ENCODE measurements around the gene HOXD1. TPM values are rescaled to one million over a fixed set of nuclear protein-coding genes. Genes with fewer than 3 reads are reported as not detected.

HOXD1 gene
- total RNA-seq, 2 donors from 2014 or later, result 4.0 to 8.3 TPM

GRCh38 chr2:176237456-176237855 is 49.0 kb downstream of the HOXD1 start:
- intact Hi-C loops (cut with DNase I), result no loop called here
- Histone ChIP-seq H3K9me3 (no peaks in the 10 kb centered on the region), H3K27ac (no peak overlapping the region), H3K4me1 (no peaks in the 10 kb centered on the region), H3K27me3 (no peaks in the 10 kb centered on the region), H3K4me3 (no peak overlapping the region), H3K36me3 (no peaks in the 10 kb centered on the region), H3K9ac (ENCODE audit: low read depth in 2 of 2, low read length in 2 of 2) (no peak overlapping the region)
- no peak for DNase-seq
- no peak for TF ChIP-seq CTCF (IDR thresholded peaks at IDR 0.05)

GRCh38 chr2:176239031-176239430 is 50.6 kb downstream of the HOXD1 start:
- H3K9me3 ChIP-seq, result no peaks in the 10 kb centered on the region
- no peak for DNase-seq

DNA sequence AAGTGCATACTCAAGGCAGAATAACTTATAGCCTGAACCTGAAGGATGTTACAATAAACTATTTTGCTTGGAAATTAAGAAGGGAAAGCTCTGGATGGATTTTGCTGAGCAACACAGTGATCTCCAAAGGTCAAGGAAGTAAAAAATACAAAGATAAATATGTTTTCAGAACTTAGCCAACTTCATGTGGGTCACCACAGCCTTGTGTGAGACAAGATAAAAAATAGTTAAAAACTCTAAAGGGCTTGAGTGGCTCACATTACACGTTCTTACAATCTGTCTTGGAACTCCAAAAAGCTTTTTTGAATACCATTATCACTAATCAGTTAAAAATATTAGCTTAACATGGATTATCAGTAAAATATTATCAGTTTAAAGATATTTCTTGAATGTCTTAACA is 51.8 kb downstream of the HOXD1 start:
- Histone ChIP-seq H3K4me3 (no peak overlapping the region), H3K9ac (ENCODE audit: low read depth in 2 of 2, low read length in 2 of 2) (no peak overlapping the region), H3K36me3 (no peaks in the 10 kb centered on the region), H3K4me1 (no peaks in the 10 kb centered on the region), H3K27ac (no peak overlapping the region), H3K27me3 (no peaks in the 10 kb centered on the region), H3K9me3 (no peaks in the 10 kb centered on the region)
- TF ChIP-seq CTCF (IDR thresholded peaks at IDR 0.05), result no peak
- DNase-seq, result no peak
- intact Hi-C loops (cut with DNase I), result no loop called here

More at GRCh38 chr2:176239031-176239430, 50.6 kb downstream of the HOXD1 start:
- TF ChIP-seq CTCF (IDR thresholded peaks at IDR 0.05), result no peak
- H3K9ac ChIP-seq (ENCODE audit: low read depth in 2 of 2, low read length in 2 of 2), result no peak overlapping the region
- no peaks in the 10 kb centered on the region for H3K36me3 ChIP-seq
- no peak overlapping the region for H3K4me3 ChIP-seq
- intact Hi-C loops (cut with DNase I), result no loop called here
- no peaks in the 10 kb centered on the region for H3K27me3 ChIP-seq
- no peak overlapping the region for H3K27ac ChIP-seq
- no peaks in the 10 kb centered on the region for H3K4me1 ChIP-seq

Small RNA genes lying within 50 kb of the gene (microRNA-seq; reads per million reads assigned to microRNA genes)
- gene MIR10B, result 14,039 reads per million, percentile 94 among the genes with 10 or more reads in this experiment

Other genes with a start within 250 kb of the HOXD1 start
- gene LNPK, start 186.4 kb upstream of the HOXD1 start, total RNA-seq, result 10 to 100 TPM; 38.5 to 48.4 TPM
- not detected for gene EVX2, start 104.7 kb upstream of the HOXD1 start, total RNA-seq
- gene HOXD13, start 95.9 kb upstream of the HOXD1 start, total RNA-seq, result under 1 TPM; 0.32 to 0.77 TPM
- gene HOXD12, start 88.9 kb upstream of the HOXD1 start, total RNA-seq, result not detected
- 1 to 10 TPM in 1 of 2 donors, under 1 TPM in 1; 0.25 to 1.6 TPM for gene HOXD11, start 81.4 kb upstream of the HOXD1 start, total RNA-seq
- gene HOXD10, start 71.9 kb upstream of the HOXD1 start, total RNA-seq, result 1 to 10 TPM in 1 of 2 donors, under 1 TPM in 1; 0.32 to 1.9 TPM
- gene HOXD9, start 65.9 kb upstream of the HOXD1 start, total RNA-seq, result 1 to 10 TPM in 1 of 2 donors, under 1 TPM in 1; 0.86 to 1.7 TPM
- gene HOXD8, start 59.0 kb upstream of the HOXD1 start, total RNA-seq, result 1 to 10 TPM; 3.1 to 4.6 TPM
- gene HOXD4, start 37.1 kb upstream of the HOXD1 start, total RNA-seq, result 1 to 10 TPM; 1.6 to 3.6 TPM
- 1 to 10 TPM; 3.2 to 4.6 TPM for gene HOXD3, start 31.4 kb upstream of the HOXD1 start, total RNA-seq
- gene MTX2, start 80.8 kb downstream of the HOXD1 start, total RNA-seq, result 10 to 100 TPM; 33.4 to 34.9 TPM

All from colonic mucosa (tissue), 4 donors.